Skeletal muscle cell (primary cell): ENCODE data around the gene CRY2.
A peak's percentile ranks its signal among the peaks of the same experiment; 100 is the strongest.
"Not testable (repeated sequence)": the region's sequence is repeated elsewhere in the genome, so short reads cannot be mapped to it uniquely, and the experiment has no call there.

Experiments used
- DNase-seq: peaks from one replicate; pipeline ENCODE4 v3.0.0-alpha.2; 2010; ENCODE audit warnings: low read depth
- H3K4me3 ChIP-seq: 2 replicates; pipeline ENCODE4 v1.5.1; 2011; ENCODE audit warnings: low read depth, mild to moderate bottlenecking, control low read depth, low read length, moderate library complexity

Gene CRY2

GRCh38 chr11:45846974-45847910 lies at the start of gene CRY2:
Gene CRY2 (plus strand): TSS chr11:45847475. CDS start chr11:45847491, 16 bp downstream.
- H3K4me3 ChIP-seq, result peak within 1 kb of the TSS; percentile 87
- peak; percentile 98 for DNase-seq

GRCh38 chr11:45798793-45799441 lies 48.4 kb upstream of the CRY2 start:
- no peak for DNase-seq
- H3K4me3 ChIP-seq, result no peak overlapping the region

GRCh38 chr11:45799562-45799961 lies 47.7 kb upstream of the CRY2 start:
- no peak for DNase-seq
- H3K4me3 ChIP-seq, result no peak overlapping the region

- no peak for DNase-seq
- H3K4me3 ChIP-seq, result no peak overlapping the region
Measured at GRCh38 chr11:45800261-45800660, 47.0 kb upstream of the CRY2 start.

- no peak overlapping the region for H3K4me3 ChIP-seq
- no peak for DNase-seq
Measured at GRCh38 chr11:45801723-45802315, 45.5 kb upstream of the CRY2 start.

GRCh38 chr11:45802531-45803317 lies 44.6 kb upstream of the CRY2 start:
- no peak overlapping the region for H3K4me3 ChIP-seq
- DNase-seq, result no peak

- peak overlapping the region; percentile 82 for H3K4me3 ChIP-seq
- DNase-seq, result no peak
Measured at GRCh38 chr11:45803971-45804760, 43.1 kb upstream of the CRY2 start.

GRCh38 chr11:45804761-45805304 lies 42.4 kb upstream of the CRY2 start, which contains the start of gene SLC35C1:
Gene SLC35C1 (plus strand): TSS chr11:45805149. CDS start chr11:45805802, 653 bp downstream.
- DNase-seq, result peak; percentile 76
- peak within 1 kb of the TSS; percentile 82 for H3K4me3 ChIP-seq

GRCh38 chr11:45805305-45806071 lies 41.8 kb upstream of the CRY2 start:
- peak overlapping the region; percentile 82 for H3K4me3 ChIP-seq
- DNase-seq, result peak; percentile 36

GRCh38 chr11:45806072-45806933 lies 41.0 kb upstream of the CRY2 start:
- no peak for DNase-seq
- H3K4me3 ChIP-seq, result peak overlapping the region; percentile 82

GRCh38 chr11:45806937-45807791 lies 40.1 kb upstream of the CRY2 start:
- DNase-seq, result no peak
- H3K4me3 ChIP-seq, result peak overlapping the region; percentile 82

GRCh38 chr11:45807792-45808238 lies 39.5 kb upstream of the CRY2 start:
- DNase-seq, result no peak
- H3K4me3 ChIP-seq, result peak overlapping the region; percentile 82

- DNase-seq, H3K4me3 ChIP-seq: not testable (repeated sequence)
Measured at GRCh38 chr11:45808427-45808826, 38.8 kb upstream of the CRY2 start.

- no peak overlapping the region for H3K4me3 ChIP-seq
- DNase-seq, result no peak
Measured at GRCh38 chr11:45809456-45810395, 37.5 kb upstream of the CRY2 start.
